Peyer's patch (tissue), 4 donors: ENCODE data around the gene CTNNA2. TPM values are rescaled to one million over a fixed set of nuclear protein-coding genes. Genes with fewer than 3 reads are reported as not detected.

ENCODE experiments used
- DNase-seq, 3 donors: peaks; one replicate each; pipeline ENCODE4 v3.0.0-alpha.2; 2017 to 2019
- H3K27ac ChIP-seq, 4 donors: fragments of 200-600 bp; sonication (generic); one replicate each; pipeline ENCODE4 v1.5.1; 2016 to 2019
- H3K27me3 ChIP-seq, 2 donors: fragments of 200-600 bp; sonication (generic); one replicate each; pipeline ENCODE4 v1.5.1; 2019
- H3K36me3 ChIP-seq, 3 donors: fragments of 200-600 bp; sonication (generic); one replicate each; pipeline ENCODE4 v1.5.1; 2016 to 2019
- H3K4me1 ChIP-seq, 4 donors: fragments of 200-600 bp; sonication (generic); one replicate each; pipeline ENCODE4 v1.5.1; 2016 to 2019
- H3K4me3 ChIP-seq, 4 donors: fragments of 200-600 bp; sonication (generic); 1 replicate in 3 of 4; 2 replicates in 1 of 4; pipeline ENCODE4 v1.5.1; 2016 to 2019; ENCODE audit warnings: mild to moderate bottlenecking in 1 of 4
- H3K9me3 ChIP-seq, 4 donors: fragments of 200-600 bp; sonication (generic); one replicate each; pipeline ENCODE4 v1.5.1; 2016 to 2019; ENCODE audit warnings: mild to moderate bottlenecking in 1 of 4
- POLR2A ChIP-seq, 2 donors: fragments of 450-650 bp; IDR thresholded peaks; one replicate each; pipeline ENCODE4 v1.5.1; 2017; ENCODE audit warnings: antibody characterized with exemption in 2 of 2, mild to moderate bottlenecking in 2 of 2, moderate library complexity in 2 of 2
- total RNA-seq, 4 donors: library from RNA; depleted of rRNA; stranded (reverse); fragments of >200 nt; gene quantifications; one replicate each; pipeline ENCODE4 v1.1.0, GENCODE V29; 2016
- TF ChIP-seq, protein P1 (sequence below), 6 experiments: fragments of 450-650 bp in 4 of 6; fragments of 200-600 bp in 2 of 6; sonication (generic) in 1 of 6; IDR thresholded peaks; one replicate each; pipeline ENCODE4 v1.5.1; 2017 to 2019; ENCODE audit warnings: antibody characterized with exemption in 6 of 6, mild to moderate bottlenecking in 3 of 6, moderate library complexity in 1 of 6

Gene CTNNA2
- total RNA-seq, 4 donors from 2014 or later: 0.67 to 5.3 (median 0.88) TPM; not detected in 1

DNA sequence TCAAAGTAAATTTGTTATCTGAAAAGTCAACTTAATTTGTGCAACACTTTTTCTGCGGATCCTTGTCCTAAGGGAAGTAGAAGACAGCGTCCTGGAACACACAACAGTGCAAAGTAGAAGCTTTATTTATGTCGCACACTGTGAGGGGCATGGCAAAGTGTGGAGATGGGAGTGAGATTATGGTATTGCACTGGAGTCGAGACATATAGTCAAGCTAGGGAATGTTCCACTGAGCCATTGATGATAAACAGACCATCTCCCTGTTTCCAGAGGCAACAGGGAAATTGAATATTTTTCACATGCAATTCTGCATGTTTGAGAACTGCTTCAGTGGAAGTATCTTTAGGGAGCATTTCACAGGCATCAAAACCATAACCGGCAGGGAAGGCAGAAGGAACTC is 745.5 kb downstream of the CTNNA2 start:
- no peak overlapping the region for H3K27ac ChIP-seq
- no peaks in the 10 kb centered on the region for H3K27me3 ChIP-seq
- H3K4me3 ChIP-seq: no peak overlapping the region
- H3K36me3 ChIP-seq: no peaks in the 10 kb centered on the region
- no peaks in the 10 kb centered on the region for H3K9me3 ChIP-seq
- no peak for DNase-seq
- no peaks in the 10 kb centered on the region for H3K4me1 ChIP-seq
- no peak for TF ChIP-seq POLR2A (IDR thresholded peaks at IDR 0.05)
- TF ChIP-seq, protein P1, sequence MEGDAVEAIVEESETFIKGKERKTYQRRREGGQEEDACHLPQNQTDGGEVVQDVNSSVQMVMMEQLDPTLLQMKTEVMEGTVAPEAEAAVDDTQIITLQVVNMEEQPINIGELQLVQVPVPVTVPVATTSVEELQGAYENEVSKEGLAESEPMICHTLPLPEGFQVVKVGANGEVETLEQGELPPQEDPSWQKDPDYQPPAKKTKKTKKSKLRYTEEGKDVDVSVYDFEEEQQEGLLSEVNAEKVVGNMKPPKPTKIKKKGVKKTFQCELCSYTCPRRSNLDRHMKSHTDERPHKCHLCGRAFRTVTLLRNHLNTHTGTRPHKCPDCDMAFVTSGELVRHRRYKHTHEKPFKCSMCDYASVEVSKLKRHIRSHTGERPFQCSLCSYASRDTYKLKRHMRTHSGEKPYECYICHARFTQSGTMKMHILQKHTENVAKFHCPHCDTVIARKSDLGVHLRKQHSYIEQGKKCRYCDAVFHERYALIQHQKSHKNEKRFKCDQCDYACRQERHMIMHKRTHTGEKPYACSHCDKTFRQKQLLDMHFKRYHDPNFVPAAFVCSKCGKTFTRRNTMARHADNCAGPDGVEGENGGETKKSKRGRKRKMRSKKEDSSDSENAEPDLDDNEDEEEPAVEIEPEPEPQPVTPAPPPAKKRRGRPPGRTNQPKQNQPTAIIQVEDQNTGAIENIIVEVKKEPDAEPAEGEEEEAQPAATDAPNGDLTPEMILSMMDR (IDR thresholded peaks at IDR 0.05): no peak

- Histone ChIP-seq H3K36me3 (no peaks in the 10 kb centered on the region), H3K27me3 (no peaks in the 10 kb centered on the region), H3K9me3 (no peaks in the 10 kb centered on the region), H3K4me3 (no peak overlapping the region), H3K27ac (no peak overlapping the region), H3K4me1 (no peaks in the 10 kb centered on the region)
- no peak for DNase-seq
- TF ChIP-seq POLR2A (IDR thresholded peaks at IDR 0.05): no peak
- TF ChIP-seq, protein P1 (IDR thresholded peaks at IDR 0.05): no peak
These were observed 745.9 kb downstream of the CTNNA2 start for GRCh38 chr2:80258793-80259192.

GRCh38 chr2:80259292-80259691 is 746.4 kb downstream of the CTNNA2 start:
- H3K36me3 ChIP-seq: no peaks in the 10 kb centered on the region
- no peak overlapping the region for H3K4me3 ChIP-seq
- H3K9me3 ChIP-seq: no peaks in the 10 kb centered on the region
- DNase-seq: no peak
- TF ChIP-seq POLR2A (IDR thresholded peaks at IDR 0.05): no peak
- TF ChIP-seq, protein P1 (IDR thresholded peaks at IDR 0.05): no peak
- no peaks in the 10 kb centered on the region for H3K27me3 ChIP-seq
- no peaks in the 10 kb centered on the region for H3K4me1 ChIP-seq
- no peak overlapping the region for H3K27ac ChIP-seq

DNA sequence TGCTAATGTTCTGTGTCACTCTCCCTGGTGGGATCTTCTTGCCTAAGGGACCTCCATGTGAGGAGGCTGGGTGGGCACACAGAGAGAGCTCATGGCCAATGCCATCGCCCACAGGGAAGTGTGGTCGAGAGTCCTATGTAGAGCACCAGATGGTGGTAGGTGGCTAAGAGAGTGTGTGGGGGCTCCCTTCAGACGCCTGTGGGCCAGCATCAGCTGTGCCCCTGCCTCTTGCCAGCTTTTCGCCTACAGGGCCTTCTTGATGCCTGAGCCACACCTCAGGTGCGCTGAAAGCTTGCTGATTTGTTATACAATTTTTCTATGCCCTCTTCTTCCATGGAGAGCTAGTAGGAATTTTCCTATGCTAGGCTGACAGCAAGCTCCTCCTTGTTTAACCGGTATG is 753.4 kb downstream of the CTNNA2 start:
- Histone ChIP-seq H3K9me3 (no peaks in the 10 kb centered on the region), H3K36me3 (no peaks in the 10 kb centered on the region), H3K4me1 (no peaks in the 10 kb centered on the region), H3K4me3 (no peak overlapping the region), H3K27me3 (no peaks in the 10 kb centered on the region), H3K27ac (no peak overlapping the region)
- DNase-seq: no peak
- TF ChIP-seq POLR2A (IDR thresholded peaks at IDR 0.05): no peak
- TF ChIP-seq, protein P1 (IDR thresholded peaks at IDR 0.05): no peak

- H3K4me1 ChIP-seq: no peaks in the 10 kb centered on the region
- H3K27me3 ChIP-seq: no peaks in the 10 kb centered on the region
- no peak overlapping the region for H3K4me3 ChIP-seq
- H3K36me3 ChIP-seq: no peaks in the 10 kb centered on the region
- no peak for TF ChIP-seq POLR2A (IDR thresholded peaks at IDR 0.05)
- TF ChIP-seq, protein P1 (IDR thresholded peaks at IDR 0.05): no peak
- H3K27ac ChIP-seq: no peak overlapping the region
- H3K9me3 ChIP-seq: no peaks in the 10 kb centered on the region
- no peak for DNase-seq
These were observed 757.0 kb downstream of the CTNNA2 start for GRCh38 chr2:80269806-80270205.

- TF ChIP-seq POLR2A (IDR thresholded peaks at IDR 0.05): no peak
- no peak overlapping the region for H3K4me3 ChIP-seq
- H3K27ac ChIP-seq: no peak overlapping the region
- no peak for DNase-seq
- no peaks in the 10 kb centered on the region for H3K36me3 ChIP-seq
- H3K4me1 ChIP-seq: no peaks in the 10 kb centered on the region
- H3K27me3 ChIP-seq: no peaks in the 10 kb centered on the region
- H3K9me3 ChIP-seq: no peaks in the 10 kb centered on the region
These were observed 767.7 kb downstream of the CTNNA2 start for GRCh38 chr2:80280598-80280997.
